ENCODE results near the gene HHATL.

DNA sequence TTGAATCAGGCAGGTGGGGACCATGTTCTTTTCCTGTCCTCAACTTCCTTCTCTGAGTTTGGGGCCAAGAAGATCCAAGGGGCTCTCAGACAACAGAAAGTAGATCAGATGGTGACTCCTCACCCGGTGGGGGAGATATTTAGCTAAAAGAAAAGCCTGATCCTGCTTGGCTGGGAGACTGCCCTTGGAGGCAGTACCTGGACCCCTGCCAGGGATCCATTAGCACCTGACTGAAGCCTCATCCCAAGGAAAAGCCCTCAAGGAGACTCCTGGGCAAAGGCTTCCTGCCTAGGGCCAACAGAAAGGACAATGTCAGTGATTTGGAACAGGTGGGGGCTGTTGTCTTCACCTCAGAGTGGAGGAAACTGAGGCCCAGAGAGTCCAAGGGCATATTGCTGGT, 33.5 kb upstream of the HHATL start:
- TF ChIP-seq, protein P1, sequence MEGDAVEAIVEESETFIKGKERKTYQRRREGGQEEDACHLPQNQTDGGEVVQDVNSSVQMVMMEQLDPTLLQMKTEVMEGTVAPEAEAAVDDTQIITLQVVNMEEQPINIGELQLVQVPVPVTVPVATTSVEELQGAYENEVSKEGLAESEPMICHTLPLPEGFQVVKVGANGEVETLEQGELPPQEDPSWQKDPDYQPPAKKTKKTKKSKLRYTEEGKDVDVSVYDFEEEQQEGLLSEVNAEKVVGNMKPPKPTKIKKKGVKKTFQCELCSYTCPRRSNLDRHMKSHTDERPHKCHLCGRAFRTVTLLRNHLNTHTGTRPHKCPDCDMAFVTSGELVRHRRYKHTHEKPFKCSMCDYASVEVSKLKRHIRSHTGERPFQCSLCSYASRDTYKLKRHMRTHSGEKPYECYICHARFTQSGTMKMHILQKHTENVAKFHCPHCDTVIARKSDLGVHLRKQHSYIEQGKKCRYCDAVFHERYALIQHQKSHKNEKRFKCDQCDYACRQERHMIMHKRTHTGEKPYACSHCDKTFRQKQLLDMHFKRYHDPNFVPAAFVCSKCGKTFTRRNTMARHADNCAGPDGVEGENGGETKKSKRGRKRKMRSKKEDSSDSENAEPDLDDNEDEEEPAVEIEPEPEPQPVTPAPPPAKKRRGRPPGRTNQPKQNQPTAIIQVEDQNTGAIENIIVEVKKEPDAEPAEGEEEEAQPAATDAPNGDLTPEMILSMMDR (IDR thresholded peaks at IDR 0.05) = no peak
- TF ChIP-seq POLR2A (IDR thresholded peaks at IDR 0.05) (no peak), POLR2AphosphoS5 (IDR thresholded peaks at IDR 0.05) (no peak)
